GM12878 (cell line): ENCODE measurements around the gene SPPL2B. TPM values are rescaled to one million over a fixed set of nuclear protein-coding genes. Genes with fewer than 3 reads are reported as not detected.

Experiments
- ATAC-seq: fragments of 200-7000 bp; cut with Tn5 transposase; 3 replicates; pipeline ENCODE4 v1.9.1; 2020; ENCODE audit warnings: mild to moderate bottlenecking, moderate library complexity
- BruUV-seq: library from RNA; stranded (reverse); fragments of 400-500 nt; replicated peaks from 2 replicates; lab custom pipeline; 2021; lab: Mats Ljungman, UMichigan
- CTCF ChIA-PET: fragments of 300-600 bp; sonication (Branson Sonifier 250); formaldehyde crosslinking; extraction: SDS; loops from one replicate; lab custom pipeline; 2021; ENCODE audit warnings: inconsistent platforms; lab: Yijun Ruan, JAX
- POLR2A ChIA-PET: fragments of 350-600 bp; formaldehyde crosslinking; extraction: SDS; loops from one replicate; lab custom pipeline; 2021; ENCODE audit warnings: inconsistent platforms; lab: Charles Lee
- RAD21 ChIA-PET: fragments of 300-600 bp; sonication (Branson Sonifier 250); formaldehyde crosslinking; loops from one replicate; lab custom pipeline; 2023; ENCODE audit warnings: antibody characterized with exemption; ENCODE audit not compliant: unreplicated experiment; lab: Charles Lee
- SMC1A ChIA-PET: fragments of 300-600 bp; sonication (Branson Sonifier 250); formaldehyde crosslinking; loops from one replicate; lab custom pipeline; 2023; ENCODE audit not compliant: unreplicated experiment, uncharacterized antibody; lab: Charles Lee
- DNase-seq: peaks from one replicate; pipeline ENCODE4 v3.0.0-alpha.2; 2011; ENCODE audit warnings: low read depth, low spot score
- FAIRE-seq: peaks from 3 replicates; lab custom pipeline; 2011; peaks lifted over from hg19 to GRCh38; lab: Jason Lieb, UNC
- H2AFZ ChIP-seq: 2 replicates; pipeline ENCODE4 v1.6.0; 2011; ENCODE audit warnings: low read depth, low read length, control low read depth; ENCODE audit not compliant: control insufficient read depth
- H3K27ac ChIP-seq: 2 replicates; pipeline ENCODE4 v1.5.1; 2011; ENCODE audit warnings: control low read depth; ENCODE audit not compliant: control insufficient read depth, insufficient read depth
- H3K27me3 ChIP-seq, 2 experiments: replicated peaks in 1 of 2; 2 replicates each; pipeline versions ENCODE4 v1.6.0 to v1.6.1; 2011; ENCODE audit warnings: low read length in 1 of 2; ENCODE audit not compliant: control insufficient read depth in 2 of 2, insufficient read depth in 2 of 2
- H3K36me3 ChIP-seq, 2 experiments: 2 replicates each; pipeline ENCODE4 v1.5.1; 2011; ENCODE audit warnings: low read length in 1 of 2; ENCODE audit not compliant: control insufficient read depth in 2 of 2, insufficient read depth in 2 of 2
- H3K4me1 ChIP-seq: 2 replicates; pipeline ENCODE4 v1.6.1; 2011; ENCODE audit warnings: mild to moderate bottlenecking, low read length, moderate library complexity, mixed read lengths; ENCODE audit not compliant: control insufficient read depth, insufficient read depth
- H3K4me2 ChIP-seq: 2 replicates; pipeline ENCODE4 v1.6.0; 2011; ENCODE audit warnings: control low read depth; ENCODE audit not compliant: control insufficient read depth, insufficient read depth
- H3K4me3 ChIP-seq: fragments of 200-600 bp; sonication (generic); 2 replicates; pipeline ENCODE4 v1.5.1; 2016
- H3K79me2 ChIP-seq: 2 replicates; pipeline ENCODE4 v1.6.0; 2011; ENCODE audit warnings: low read length; ENCODE audit not compliant: control insufficient read depth, insufficient read depth
- H3K9ac ChIP-seq: 2 replicates; pipeline ENCODE4 v1.8.0; 2011; ENCODE audit warnings: low read length, control low read depth, mixed read lengths; ENCODE audit not compliant: control insufficient read depth, insufficient read depth
- H3K9me3 ChIP-seq: replicated peaks from 3 replicates; pipeline ENCODE4 v1.5.1; 2011; ENCODE audit warnings: mild to moderate bottlenecking, low read length; ENCODE audit not compliant: control insufficient read depth, insufficient read depth
- H4K20me1 ChIP-seq: 2 replicates; pipeline ENCODE4 v1.6.0; 2011; ENCODE audit not compliant: control insufficient read depth, insufficient read depth
- MEF2A ChIP-seq: IDR thresholded peaks from 2 replicates; pipeline ENCODE4 v1.6.1; 2011; ENCODE audit warnings: low read depth, mild to moderate bottlenecking, low read length, moderate library complexity; ENCODE audit not compliant: insufficient read depth
- NFYB ChIP-seq: IDR thresholded peaks from 2 replicates; pipeline ENCODE4 v1.6.1; 2011; ENCODE audit warnings: low read depth, mild to moderate bottlenecking, low read length, improper control_type of control experiment, moderate library complexity; ENCODE audit not compliant: insufficient read depth
- NR2C1 ChIP-seq: fragments of 450-650 bp; IDR thresholded peaks from 2 replicates; pipeline ENCODE4 v1.6.1; 2017; ENCODE audit warnings: antibody characterized with exemption, mild to moderate bottlenecking, moderate library complexity
- POLR2AphosphoS5 ChIP-seq: IDR thresholded peaks from 2 replicates; pipeline ENCODE4 v1.6.1; 2011; ENCODE audit warnings: mild to moderate bottlenecking, low read length, inconsistent platforms
- SMARCA5 ChIP-seq: fragments of 450-650 bp; IDR thresholded peaks from 2 replicates; pipeline ENCODE4 v1.6.1; 2017; ENCODE audit warnings: mild to moderate bottlenecking
- SP1 ChIP-seq: IDR thresholded peaks from one replicate; pipeline ENCODE4 v1.6.1; 2011; ENCODE audit warnings: low read depth, low read length
- SREBF1 ChIP-seq: IDR thresholded peaks from 2 replicates; pipeline ENCODE4 v1.6.1; 2012; ENCODE audit warnings: mild to moderate bottlenecking, low read length
- STAT1 ChIP-seq: fragments of 450-650 bp; conservative IDR thresholded peaks from 2 replicates; pipeline ENCODE4 v1.6.1; 2014; ENCODE audit warnings: antibody characterized with exemption, mild to moderate bottlenecking
- ZNF207 ChIP-seq: fragments of 450-650 bp; IDR thresholded peaks from 2 replicates; pipeline ENCODE4 v1.6.1; 2014; ENCODE audit warnings: antibody characterized with exemption, mild to moderate bottlenecking, borderline replicate concordance
- WGBS: methylation state at CpG from one replicate; pipeline ENCODE4 v1.1.6; 2016; ENCODE audit warnings: low lambda C conversion rate; ENCODE audit not compliant: insufficient replicate concordance, insufficient coverage; ENCODE audit errors: missing lambda C conversion rate; 5-methylcytosine and 5-hydroxymethylcytosine counted together
- in situ Hi-C: fragments of 300-500 bp; cut with MboI; formaldehyde crosslinking; loops from 9 replicates; pipeline ENCODE4 v1.14.3; 2018; ENCODE audit warnings: mixed read lengths
- intact Hi-C: fragments of 100-400 bp; cut with micrococcal nuclease; formaldehyde crosslinking; loops from one replicate; pipeline ENCODE4 v1.14.2; 2022; ENCODE audit not compliant: unreplicated experiment
- polyA plus RNA-seq, 11 experiments: library from polyadenylated mRNA; depleted of rRNA in 4 of 11; unstranded in 6 of 11; stranded (reverse) in 5 of 11; fragments of >200 nt; fragmentation: Nextera tagmentation in 4 of 11; fragmentation: Illumina TruSeq in 1 of 11; extraction: Ambion mirVana in 4 of 11; extraction: Trizol in 1 of 11; gene quantifications; 1 replicate in 1 of 11; 2 replicates in 10 of 11; pipeline versions ENCODE4 v1.2.1 to v1.2.3, GENCODE V29; 2011 to 2016; ENCODE audit warnings: inconsistent platforms in 2 of 11, missing spikeins in 2 of 11, low read depth in 1 of 11
- total RNA-seq, 4 experiments: library from RNA; depleted of rRNA in 3 of 4; stranded (reverse); fragments of >200 nt in 3 of 4; fragmentation: Illumina TruSeq in 1 of 4; extraction: Trizol in 1 of 4; gene quantifications; 2 replicates each; pipeline versions ENCODE4 v1.2.1 to v1.2.3, GENCODE V29; 2013 to 2021
- TF ChIP-seq, protein P1 (sequence below): IDR thresholded peaks from 2 replicates; pipeline ENCODE4 v1.6.1; 2012; ENCODE audit warnings: low read depth, low read length, improper control_type of control experiment

SPPL2B gene
- total and polyA plus RNA-seq, 10 of the 15 experiments (the other 5 are each of a cell fraction or from before 2014, with no cell fraction given), result 0.29 to 56.5 (median 18.3) TPM

- Histone ChIP-seq H3K4me1 (peaks cover 4% of the 10 kb centered on the region; the same call in 1 of the 2 replicates), H3K4me2 (no peak overlapping the region), H3K36me3 (no peaks in the 10 kb centered on the region), H3K9me3 (peaks cover 4% of the 10 kb centered on the region; the same call in 2 of the 3 replicates), H2AFZ (no peak overlapping the region), H3K27ac (no peak overlapping the region), H3K4me3 (no peak overlapping the region), H3K79me2 (no peaks in the 10 kb centered on the region), H3K9ac (no peak overlapping the region), H3K27me3 (no peaks in the 10 kb centered on the region), H4K20me1 (no peaks in the 10 kb centered on the region)
- CTCF ChIA-PET, result interaction anchor here (1.7 kb wide), 1 partner anchor 12 kb away, joined by 5 read pairs; no protein-coding TSS in a partner anchor
- DNase-seq, result no peak
- in situ Hi-C loops, result no loop called here
- no peak for ATAC-seq
- no TSS peak for BruUV-seq
- no peak for FAIRE-seq
- 62% methylated on average over 13 of the region's 18 CpGs for WGBS
- TF ChIP-seq MEF2A (no peak), SP1 (no peak), SMARCA5 (no peak), NFYB (no peak), SREBF1 (no peak), STAT1 (no peak), POLR2AphosphoS5 (no peak), ZNF207 (no peak), NR2C1 (no peak)
- TF ChIP-seq, protein P1, sequence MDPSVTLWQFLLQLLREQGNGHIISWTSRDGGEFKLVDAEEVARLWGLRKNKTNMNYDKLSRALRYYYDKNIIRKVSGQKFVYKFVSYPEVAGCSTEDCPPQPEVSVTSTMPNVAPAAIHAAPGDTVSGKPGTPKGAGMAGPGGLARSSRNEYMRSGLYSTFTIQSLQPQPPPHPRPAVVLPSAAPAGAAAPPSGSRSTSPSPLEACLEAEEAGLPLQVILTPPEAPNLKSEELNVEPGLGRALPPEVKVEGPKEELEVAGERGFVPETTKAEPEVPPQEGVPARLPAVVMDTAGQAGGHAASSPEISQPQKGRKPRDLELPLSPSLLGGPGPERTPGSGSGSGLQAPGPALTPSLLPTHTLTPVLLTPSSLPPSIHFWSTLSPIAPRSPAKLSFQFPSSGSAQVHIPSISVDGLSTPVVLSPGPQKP, result no peak
- RAD21 ChIA-PET, result no interaction called here
- SMC1A ChIA-PET, result no interaction called here
- intact Hi-C loops, result no loop called here
- POLR2A ChIA-PET, result no interaction called here
These were observed 52.8 kb downstream of the SPPL2B start for GRCh38 chr19:2381148-2381820.
